Stimulated activated CD4-positive, alpha-beta T cell treated with anti-CD3 and anti-CD28 coated beads, Interleukin-15, amount 100 ng/mL, for 1 hour (primary cell): ENCODE measurements around the gene NR1H2.
A peak's percentile ranks its signal among the peaks of the same experiment; 100 is the strongest.
"Not testable (repeated sequence)": the region's sequence is repeated elsewhere in the genome, so short reads cannot be mapped to it uniquely, and the experiment has no call there.

Experiments
- DNase-seq, 2 donors: peaks; one replicate each; pipeline ENCODE4 v3.0.0-alpha.2; 2020; ENCODE audit warnings: low read depth in 1 of 2, low spot score in 1 of 2

The NR1H2 gene

DNA sequence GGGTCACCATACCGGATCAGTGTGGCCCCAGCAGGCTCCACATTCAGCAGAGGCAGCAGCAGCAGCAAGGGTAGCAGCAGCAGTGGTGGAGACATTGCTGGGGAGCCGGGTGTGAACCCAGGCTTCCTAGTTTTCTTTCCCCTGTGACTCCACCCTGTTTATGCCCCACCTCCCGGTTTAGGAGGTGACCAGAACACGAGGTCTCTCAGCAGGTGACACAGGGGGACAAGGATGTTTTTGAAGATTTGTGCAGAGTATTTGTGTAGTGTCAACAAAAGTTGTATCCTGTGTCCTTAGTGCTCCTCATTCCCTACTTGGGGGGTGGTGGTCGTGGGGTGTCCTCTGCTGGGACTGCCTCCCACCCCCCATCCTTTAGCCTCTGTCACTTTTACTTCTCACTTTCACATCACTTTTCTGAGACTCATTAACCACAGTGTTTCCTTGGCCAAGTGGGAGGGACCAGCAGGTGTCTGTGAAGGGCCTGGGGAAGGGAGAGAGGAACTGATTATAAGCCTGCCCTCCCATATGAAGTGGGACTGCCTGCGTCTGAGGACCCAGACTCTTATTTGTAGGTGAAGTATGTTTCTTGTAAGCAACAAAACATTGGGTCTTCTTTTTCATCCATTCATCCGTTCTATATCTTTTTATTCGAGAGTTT lies 31.5 kb upstream of the NR1H2 start:
- no peak for DNase-seq

DNA sequence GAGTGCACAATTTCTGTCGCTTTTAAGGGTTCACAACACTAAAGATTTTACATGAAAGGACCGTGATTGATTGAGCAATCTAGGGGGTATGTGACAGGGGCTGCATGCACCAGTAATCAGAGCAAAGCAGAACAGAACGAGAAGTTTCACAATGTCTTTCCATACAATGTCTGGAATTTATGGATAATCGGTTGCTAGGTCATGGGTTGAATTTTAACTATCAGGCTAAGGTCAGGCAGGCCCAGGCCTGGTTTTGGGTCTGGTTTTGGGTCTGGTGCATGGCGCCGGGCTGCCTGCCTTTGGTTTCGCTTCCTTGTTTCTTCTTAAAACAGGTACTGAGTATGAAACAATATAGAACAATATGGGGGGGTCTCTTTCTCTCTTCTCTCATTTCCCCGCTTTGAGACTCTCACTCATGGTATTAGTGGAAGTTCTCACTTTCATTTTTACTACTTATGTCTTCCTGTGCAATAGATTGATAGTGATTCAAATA lies 29.1 kb upstream of the NR1H2 start:
- DNase-seq, result not testable (repeated sequence)

DNA sequence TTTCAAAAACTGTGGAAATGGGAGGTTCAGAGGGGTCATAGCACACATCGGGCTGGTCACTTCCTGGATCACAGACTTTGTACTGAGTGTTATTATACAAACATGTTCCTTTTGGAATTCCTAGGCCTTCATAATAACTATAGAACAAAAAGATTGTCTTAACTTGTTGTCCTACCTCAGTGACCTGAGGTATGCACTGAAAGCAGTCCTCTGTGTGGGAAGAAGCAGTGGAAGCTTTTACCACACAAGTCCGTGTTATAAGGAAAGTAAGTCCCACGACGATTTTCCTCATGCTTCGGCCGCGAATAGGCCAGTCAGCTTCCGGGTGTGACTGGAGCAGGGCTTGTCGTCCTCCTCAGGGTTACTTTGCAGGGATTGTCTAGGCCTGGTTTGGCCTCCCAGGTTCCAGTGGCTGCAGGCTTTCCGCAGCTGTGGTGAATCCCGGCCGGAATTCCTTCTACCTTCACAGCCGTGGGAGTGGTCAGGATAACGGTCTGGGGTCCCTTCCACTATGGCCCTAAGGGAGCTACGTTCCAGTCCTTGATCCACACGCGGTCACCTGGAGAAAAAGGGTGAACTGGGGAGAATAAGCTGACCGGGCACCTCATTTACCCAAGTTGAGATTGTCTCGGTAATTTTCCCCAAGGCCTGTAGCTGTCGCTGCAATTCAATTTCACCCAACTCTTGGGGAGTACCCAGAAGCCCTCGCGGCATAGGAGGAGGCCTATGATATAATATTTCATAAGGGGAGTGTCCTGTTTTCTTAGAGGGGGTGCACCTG lies 26.8 kb upstream of the NR1H2 start:
- DNase-seq, result no peak

DNA sequence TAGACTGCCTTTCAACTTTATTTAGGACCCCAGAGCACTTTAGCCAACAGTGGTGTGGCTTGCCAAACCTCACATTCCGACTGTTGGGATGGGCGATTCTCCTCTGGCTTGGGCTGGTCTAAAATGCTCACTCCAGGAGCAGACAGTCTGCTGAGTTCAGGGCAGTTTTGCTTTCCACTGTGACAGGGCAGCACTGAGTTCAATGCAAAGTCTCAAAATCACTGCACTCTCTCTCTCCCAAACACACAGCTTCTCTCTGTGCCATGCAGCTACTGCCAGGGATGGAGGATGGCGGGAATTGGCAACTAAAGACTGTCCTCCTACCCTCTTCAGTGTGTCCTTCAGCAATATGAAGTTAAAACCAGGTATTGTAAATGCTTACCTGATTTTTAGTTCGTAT lies 24.0 kb upstream of the NR1H2 start:
- DNase-seq, result no peak

DNA sequence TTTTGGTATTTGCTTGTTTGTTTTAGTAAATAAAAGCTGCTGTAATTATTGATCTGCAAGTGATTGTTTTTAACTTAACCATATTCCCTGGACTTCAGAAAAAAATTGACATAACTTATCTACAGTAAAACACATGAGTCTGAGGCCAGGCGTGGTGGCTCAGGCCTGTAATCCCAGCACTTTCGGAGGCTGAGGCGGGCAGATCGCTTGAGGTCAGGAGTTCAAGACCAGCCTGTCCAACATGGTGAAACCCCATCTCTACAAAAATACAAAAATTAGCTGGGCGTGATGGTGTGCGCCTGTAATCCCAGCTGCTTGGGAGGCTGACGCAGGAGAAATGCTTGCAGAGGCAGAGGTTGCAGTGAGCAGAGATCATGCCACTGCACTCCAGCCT lies 22.8 kb upstream of the NR1H2 start:
- DNase-seq, result not testable (repeated sequence)

DNA sequence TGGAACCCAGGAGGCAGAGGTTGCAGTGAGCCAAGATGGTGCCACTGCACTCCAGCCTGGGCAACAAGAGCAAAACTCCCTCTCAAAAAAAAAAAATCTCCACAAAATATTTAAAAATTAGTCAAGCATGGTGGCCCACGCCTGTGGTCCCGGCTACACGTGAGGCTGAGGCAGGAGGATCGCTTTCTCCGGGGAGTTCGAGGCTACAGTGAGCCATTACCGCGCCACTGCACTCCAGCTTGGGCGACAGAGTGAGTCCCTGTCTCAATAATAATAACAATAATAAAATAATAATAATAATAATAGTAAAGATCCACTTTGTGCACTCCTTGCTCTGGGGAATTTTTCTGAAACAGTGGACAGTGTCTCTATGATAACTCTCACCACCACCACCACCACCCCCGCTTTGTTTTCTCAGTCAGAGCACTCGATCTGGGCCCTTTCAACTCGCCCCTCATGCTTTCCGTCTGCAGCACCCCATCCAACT lies 19.5 kb upstream of the NR1H2 start:
- DNase-seq, result no peak

DNA sequence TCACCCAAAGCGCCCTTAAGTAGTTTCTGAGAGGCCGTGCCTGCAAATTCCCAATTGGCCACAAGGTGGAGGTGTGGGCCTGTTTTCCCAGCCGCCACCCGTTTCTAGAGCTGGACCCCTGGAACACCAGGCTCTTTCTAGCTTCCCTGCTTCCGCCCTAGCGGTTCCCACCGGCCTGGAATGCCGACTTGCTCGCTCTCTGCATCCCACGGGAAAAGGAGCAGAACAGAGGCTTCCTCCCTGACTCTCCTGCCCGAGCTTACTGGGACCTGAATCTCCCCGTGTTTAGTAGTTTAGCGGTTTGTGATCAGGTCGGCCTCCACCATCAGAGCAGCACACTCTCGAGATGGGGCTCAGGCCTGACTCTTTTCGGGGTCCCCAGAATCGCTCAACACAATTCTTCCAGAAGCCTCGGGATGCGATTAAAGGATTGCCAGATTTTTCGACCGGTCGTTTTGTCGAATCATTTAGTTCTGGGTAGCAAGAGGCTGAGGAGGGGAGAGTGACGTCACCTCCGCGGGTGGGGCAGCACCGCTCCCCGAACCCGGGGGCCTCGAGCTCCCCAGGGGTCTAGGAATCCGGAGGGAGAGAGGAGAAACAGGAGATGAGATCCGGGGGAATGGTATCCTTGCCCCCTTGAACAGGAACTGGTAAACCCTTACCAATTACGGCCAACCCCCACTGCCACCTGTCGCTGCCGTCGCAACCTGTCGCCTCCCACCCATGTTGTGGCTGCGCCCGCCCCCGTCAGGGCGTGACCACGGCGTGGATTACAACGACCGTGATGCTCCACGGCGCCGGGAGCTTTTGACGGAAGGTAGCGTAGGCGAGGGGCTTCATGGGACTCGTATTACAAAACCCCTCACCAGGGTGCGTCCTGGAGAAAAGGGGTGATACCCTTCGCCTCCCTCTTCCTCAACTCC lies 18.8 kb upstream of the NR1H2 start:
- DNase-seq, result peak; percentile 71 to 85

DNA sequence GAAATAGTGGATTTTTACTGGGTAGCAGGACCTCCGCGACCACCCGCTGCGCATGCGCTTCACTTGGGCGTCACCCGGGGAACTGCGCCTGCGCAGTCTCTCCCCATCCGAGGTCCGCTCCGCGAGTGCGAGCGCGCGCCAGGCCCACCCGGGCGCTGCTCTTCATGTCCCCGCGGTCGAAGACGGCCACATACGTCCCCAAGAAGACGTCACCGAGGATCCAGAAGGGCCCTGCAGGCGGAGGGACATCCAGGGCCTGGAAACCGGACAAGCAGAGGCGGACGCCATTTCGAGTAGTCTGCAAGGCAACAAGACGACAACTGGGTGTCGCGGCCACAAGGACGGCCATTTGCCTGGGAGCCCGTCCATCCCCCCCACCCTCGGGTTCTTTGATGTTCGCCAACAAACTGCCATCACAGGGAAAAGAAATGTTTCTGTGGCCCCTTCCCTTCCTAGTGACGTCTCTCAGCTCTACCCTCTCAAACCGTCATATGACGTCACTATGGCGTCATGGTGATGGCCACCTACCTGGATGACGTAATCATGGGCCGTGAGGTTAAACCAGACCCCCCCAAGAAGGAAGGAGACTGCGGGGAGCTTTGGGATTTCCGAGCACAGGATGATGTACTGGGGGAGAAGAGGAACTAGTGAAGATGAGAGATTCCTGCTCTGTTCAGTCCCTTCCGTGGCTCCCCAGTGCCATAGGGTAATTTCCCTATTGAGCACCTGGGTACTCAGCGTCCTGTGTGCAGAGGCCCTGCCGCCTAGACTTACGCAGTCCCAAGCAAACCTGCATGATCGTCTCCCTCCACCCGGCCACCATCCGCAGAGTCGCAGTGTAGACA lies 17.6 kb upstream of the NR1H2 start:
- DNase-seq, result peak; percentile 55 to 75

DNA sequence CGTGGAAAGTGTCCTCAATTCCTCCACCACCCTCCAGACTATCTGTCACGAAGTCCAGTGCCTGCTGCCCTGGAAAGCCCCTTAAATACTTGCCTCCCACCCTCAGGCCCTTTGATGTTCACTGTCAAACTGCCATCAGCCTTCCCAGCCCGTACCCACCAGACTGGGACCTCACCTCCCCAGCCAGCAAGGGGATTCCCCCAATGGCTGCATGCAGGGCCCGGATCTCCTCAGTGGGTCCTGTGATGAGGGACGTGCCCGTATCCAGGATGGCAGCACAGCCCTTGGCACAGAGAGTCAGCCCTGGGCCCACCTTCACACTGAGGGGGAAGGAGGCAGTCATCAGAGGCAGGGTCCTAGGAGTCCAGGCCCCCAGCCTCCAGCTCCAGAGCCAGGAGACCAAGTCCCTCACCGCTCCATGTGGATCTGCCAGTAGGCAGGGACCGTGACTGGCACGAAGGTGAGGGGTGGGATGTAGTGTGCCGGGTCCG lies 16.9 kb upstream of the NR1H2 start:
- no peak for DNase-seq

DNA sequence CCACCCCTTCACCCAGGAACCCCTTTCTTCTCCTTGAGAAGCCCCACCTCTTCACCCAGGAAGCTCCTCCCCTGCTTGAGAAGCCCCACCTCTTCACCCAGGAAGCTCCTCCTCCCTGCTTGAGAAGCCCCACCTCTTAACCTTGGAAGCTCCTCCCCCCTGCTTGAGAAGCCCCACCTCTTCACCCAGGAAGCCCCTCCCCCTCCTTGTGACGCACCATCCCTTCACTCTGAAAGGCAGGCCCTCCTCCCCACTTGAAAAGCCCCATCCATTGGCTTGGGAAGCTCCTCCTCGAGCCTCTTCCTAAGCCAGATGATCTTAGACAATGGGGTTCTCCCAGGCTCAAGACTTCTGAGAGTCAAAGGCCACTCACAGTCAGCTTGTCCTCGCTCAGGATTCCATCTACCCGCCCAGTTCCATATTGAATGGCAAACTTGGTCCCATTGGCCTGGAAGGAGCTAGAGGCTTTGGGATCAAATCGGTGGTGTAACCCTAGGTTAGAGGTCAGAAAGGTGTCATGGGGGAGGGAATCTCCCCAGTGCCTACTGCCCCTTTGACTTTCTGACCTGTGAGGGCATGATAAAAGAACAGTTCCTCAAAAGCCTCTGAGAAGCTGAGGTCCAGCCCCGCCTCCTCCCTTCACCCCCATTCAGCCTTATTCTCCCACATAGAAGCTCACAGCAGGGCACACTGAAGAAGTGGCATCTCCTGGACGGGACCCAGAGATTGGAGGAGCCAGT lies 14.8 kb upstream of the NR1H2 start:
- no peak for DNase-seq

DNA sequence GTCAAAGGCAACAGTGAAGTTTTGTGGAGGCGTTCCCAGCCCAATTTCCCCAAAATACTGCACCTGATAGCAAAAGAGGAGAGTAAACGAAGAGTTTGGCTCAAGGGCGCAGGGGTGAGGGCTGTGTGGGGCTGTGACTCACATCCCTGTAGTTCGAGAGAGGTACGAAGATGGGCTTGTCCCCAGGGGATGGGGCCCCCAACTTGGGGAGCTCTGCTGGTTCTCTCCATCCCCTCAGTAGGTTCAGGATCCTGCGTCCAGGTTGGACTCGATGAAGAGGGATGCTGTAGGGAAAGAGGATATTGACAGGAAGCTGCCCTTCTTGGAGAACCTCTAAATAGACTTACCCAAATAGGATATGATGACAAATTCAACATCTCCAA lies 14.2 kb upstream of the NR1H2 start:
- no peak for DNase-seq

DNA sequence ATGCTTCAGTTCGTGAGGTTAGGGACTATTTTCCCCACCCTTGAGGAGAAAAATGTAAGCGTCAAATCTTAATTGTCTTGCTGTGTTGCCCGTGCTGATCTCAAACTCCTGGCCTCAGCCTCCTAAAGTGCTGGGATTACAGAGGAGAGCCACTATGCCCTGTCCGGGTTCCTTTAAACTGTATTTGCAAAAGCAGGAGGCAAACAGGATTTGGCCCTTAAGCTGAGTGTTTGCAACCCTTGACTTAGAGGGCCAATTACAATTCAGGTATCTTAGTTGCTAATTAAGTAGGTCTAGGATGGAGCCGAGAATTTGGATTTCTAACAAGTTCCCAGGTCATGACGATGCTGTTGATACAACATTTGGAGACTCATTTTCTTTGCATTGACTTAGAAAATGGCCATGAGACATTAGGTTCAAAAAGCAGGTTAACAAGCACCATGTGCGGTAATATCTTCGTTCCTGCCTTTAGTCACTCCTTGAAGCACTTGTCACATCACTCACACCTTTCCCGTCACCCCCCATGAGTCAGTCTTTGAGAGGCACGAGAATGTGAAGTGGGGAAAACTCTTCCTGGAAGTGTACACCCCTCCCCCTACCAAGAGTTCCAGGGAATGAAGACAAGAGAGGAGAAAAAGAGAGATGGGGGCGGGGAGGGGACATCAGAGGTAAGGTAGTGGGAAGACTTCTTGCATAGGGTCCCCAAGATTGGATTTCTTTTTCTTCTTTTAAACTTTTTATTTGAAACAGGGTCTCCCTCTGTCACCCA lies 13.4 kb upstream of the NR1H2 start:
- DNase-seq, result no peak

DNA sequence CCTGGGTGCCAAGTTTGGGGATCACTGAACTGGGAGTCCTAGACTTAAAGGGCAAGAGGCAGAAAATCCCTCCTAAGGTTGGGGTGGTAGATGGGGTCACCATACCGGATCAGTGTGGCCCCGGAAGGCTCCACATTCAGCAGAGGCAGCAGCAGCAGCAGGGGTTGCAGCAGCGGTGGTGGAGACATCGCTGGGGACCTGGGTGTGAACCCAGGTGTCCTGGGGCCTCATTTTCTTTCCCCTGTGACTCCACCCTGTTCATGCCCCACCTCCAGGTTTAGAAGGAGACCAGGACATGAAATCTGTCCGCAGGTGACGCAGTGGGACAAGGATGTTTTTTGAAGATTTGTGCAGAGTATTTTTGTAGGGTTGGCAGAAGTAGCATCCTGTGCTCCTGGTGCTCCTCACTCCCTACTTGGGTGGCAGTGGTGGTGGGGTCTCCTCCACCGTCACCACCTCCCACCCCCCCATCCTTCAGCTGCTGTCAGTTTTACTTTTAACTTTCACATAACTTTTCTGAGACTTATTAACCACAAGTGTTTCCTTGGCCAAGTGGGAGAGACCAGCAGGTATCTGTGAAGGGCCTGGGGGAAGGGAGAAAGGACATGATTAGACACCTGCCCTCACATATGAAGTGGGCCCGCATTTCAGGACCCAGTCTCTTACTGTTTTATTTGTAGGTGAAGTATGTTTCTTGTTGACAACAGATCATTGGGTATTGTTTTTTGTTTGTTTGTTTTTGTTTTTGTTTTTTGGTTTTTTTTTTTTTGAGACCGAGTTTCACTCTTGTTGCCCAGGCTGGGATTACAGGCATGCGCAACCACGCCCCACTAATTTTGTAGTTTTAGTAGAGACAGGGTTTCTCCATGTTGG lies 10.6 kb upstream of the NR1H2 start, which contains the start of gene NAPSA:
TSS of gene NAPSA (minus strand) at position 206 of the 873 bp plus-strand sequence. CDS start at position 188, 18 bp downstream.
- DNase-seq, result no peak

DNA sequence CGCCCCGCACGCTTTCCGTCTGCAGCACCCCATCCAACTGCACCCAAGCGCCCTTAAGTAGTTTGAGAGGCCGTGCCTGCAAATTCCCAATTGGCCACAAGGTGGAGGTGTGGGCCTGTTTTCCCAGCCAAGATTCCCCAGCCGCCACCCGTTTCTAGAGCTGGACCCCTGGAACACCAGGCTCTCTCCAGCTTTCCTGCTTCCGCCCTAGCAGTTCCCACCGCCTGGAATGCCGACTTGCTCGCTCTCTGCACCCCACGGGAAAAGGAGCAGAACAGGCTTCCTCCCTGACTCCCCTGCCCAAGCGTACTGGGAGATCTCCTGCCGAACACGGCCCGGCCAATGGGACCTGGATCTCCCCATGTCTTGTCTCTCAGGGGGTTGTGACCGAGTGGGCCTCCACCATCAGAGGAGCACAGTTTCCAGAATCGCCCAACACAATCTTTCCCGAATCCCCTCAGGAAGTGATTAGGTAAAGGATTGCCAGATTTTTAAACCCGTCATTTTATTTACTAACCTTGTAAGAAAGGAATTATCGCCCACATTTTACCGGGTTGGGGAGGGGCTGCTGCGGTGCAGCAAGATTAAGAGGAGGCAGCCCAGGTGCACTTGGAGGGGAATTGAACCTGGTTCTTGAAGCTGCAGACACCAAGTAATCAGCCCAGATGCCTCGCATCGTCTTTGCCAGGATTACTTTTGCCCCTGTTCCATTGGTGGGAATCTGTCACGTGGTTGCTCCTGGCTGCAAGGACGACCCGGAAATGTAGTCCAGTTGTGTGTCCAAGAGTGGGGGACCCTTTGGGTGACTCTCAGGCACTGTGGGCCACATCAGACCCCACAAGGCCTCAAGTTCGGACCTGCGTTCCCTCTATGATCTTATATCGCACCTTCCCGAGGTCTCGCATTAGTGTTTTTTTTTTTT lies 7.3 kb upstream of the NR1H2 start:
- peak; percentile 56 to 73 for DNase-seq

DNA sequence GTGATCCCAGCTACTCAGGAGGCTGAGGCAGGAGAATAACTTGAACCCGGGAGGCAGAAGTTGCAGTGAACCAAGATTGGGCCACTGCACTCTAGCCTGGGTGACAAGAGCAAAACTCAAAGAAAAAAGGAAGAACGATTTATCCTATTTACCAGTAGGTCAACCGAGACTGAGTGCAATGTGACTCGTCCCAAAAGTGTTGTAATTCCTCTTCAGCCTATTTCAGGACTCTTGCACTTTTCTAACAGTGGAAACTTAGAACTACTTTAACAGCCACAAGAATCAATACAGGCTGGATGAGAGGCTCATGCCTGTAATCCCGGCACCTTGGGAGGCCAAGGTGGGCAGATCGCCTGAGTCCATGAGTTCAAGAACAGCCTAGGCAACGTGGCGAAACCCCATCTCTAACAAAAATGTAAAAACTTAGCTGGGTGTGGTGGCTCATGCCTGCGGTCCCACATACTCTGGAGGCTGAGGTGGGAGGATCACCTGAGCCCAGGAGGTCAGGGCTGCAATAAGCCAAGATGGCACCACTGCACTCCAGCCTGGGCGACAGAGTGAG lies 4.3 kb upstream of the NR1H2 start:
- DNase-seq, result no peak

DNA sequence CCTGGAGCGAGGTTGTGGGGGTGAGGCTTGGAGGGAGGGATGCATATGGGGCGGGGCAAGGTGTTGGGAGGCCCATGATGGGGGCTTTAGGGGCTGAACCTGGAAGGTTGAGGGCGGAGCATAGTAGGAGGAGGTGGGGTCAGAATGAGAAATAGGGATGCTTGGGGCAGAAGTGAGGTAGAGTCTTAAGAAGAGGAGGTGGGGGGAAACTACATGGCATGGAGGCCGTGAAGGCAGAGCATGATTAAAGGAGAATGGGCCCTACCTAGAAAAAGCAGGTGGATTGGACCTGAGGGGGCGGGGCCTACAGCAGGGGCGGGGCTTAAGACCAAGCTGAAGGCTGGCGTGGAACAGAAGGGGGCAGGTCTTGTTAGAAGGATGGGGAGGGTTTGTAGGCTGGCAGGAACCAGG lies 799 bp downstream of the NR1H2 start:
- DNase-seq, result peak in 1 of 2 donors; percentile 36
